Neural cell (in vitro differentiated cells): ENCODE data around the gene DEDD. TPM values are rescaled to one million over a fixed set of nuclear protein-coding genes. Genes with fewer than 3 reads are reported as not detected.

Experiments
- H2AFZ ChIP-seq: fragments of 200-600, 300-800 bp; sonication (generic), shearing (Covaris generic); 2 replicates; pipeline ENCODE4 v1.6.0; 2014; ENCODE audit warnings: low read depth, mild to moderate bottlenecking, antibody characterized with exemption, low read length, moderate library complexity
- H3F3A ChIP-seq: fragments of 200-600 bp; shearing (Covaris generic); 2 replicates; pipeline ENCODE4 v1.6.1; 2016; ENCODE audit warnings: mild to moderate bottlenecking, moderate library complexity, mixed read lengths, antibody characterized with exemption, low read length; ENCODE audit not compliant: insufficient read depth, poor library complexity, severe bottlenecking
- H3K27ac ChIP-seq: fragments of 200-600, 300-800 bp; sonication (generic), shearing (Covaris generic); 2 replicates; pipeline ENCODE4 v1.5.1; 2014; ENCODE audit warnings: mild to moderate bottlenecking, low read length, moderate library complexity
- H3K27me3 ChIP-seq: fragments of 300-800, 200-600 bp; sonication (generic), shearing (Covaris generic); 2 replicates; pipeline ENCODE4 v1.6.0; 2014; ENCODE audit warnings: mild to moderate bottlenecking, low read depth, low read length, moderate library complexity; ENCODE audit not compliant: insufficient read depth
- H3K36me3 ChIP-seq: fragments of 300-800, 200-600 bp; sonication (generic), shearing (Covaris generic); 2 replicates; pipeline ENCODE4 v1.5.1; 2014; ENCODE audit warnings: mild to moderate bottlenecking, antibody characterized with exemption, low read length, moderate library complexity; ENCODE audit not compliant: insufficient read depth
- H3K4me2 ChIP-seq: fragments of 300-800, 200-600 bp; sonication (generic), shearing (Covaris generic); 2 replicates; pipeline ENCODE4 v1.6.0; 2014; ENCODE audit warnings: mild to moderate bottlenecking, low read length
- H3K4me3 ChIP-seq: fragments of 300-800, 200-600 bp; sonication (generic), shearing (Covaris generic); 2 replicates; pipeline ENCODE4 v1.5.1; 2014; ENCODE audit warnings: mild to moderate bottlenecking, low read length, moderate library complexity
- H3K79me2 ChIP-seq: fragments of 200-600 bp; shearing (Covaris generic); replicated peaks from 2 replicates; pipeline ENCODE4 v1.6.0; 2014; ENCODE audit warnings: mild to moderate bottlenecking, low read length, moderate library complexity; ENCODE audit not compliant: insufficient read depth
- H3K9ac ChIP-seq: fragments of 300-800, 200-600 bp; sonication (generic), shearing (Covaris generic); 2 replicates; pipeline ENCODE4 v1.6.1; 2016; ENCODE audit warnings: mild to moderate bottlenecking, low read length, mixed read lengths
- H3K9me2 ChIP-seq: fragments of 200-600 bp; shearing (Covaris generic); 2 replicates; pipeline ENCODE4 v1.6.1; 2016; ENCODE audit warnings: mild to moderate bottlenecking, low read length, mixed read lengths; ENCODE audit not compliant: insufficient read depth
- H3K9me3 ChIP-seq: fragments of 200-600, 300-800 bp; sonication (generic), shearing (Covaris generic); 2 replicates; pipeline ENCODE4 v1.6.1; 2016; ENCODE audit warnings: mild to moderate bottlenecking, mixed run types, low read length, moderate library complexity, mixed read lengths
- H4K20me1 ChIP-seq: fragments of 200-600 bp; shearing (Covaris generic); 2 replicates; pipeline ENCODE4 v1.6.1; 2016; ENCODE audit warnings: mild to moderate bottlenecking, mixed run types; ENCODE audit not compliant: insufficient read depth
- CTCF ChIP-seq: fragments of 450-650 bp; IDR thresholded peaks from 2 replicates; pipeline ENCODE4 v1.5.1; 2014; ENCODE audit warnings: antibody characterized with exemption, mild to moderate bottlenecking, moderate library complexity; ENCODE audit not compliant: poor library complexity, severe bottlenecking
- EZH2 ChIP-seq: fragments of 200-600, 300-800 bp; shearing (Covaris generic), sonication (generic); IDR thresholded peaks from 2 replicates; pipeline ENCODE4 v1.6.1; 2014; ENCODE audit warnings: antibody characterized with exemption, low read length, borderline replicate concordance, mild to moderate bottlenecking; ENCODE audit not compliant: insufficient read depth, poor library complexity, severe bottlenecking
- MXI1 ChIP-seq: fragments of 450-650 bp; conservative IDR thresholded peaks from 2 replicates; pipeline ENCODE4 v1.6.1; 2014; ENCODE audit warnings: antibody characterized with exemption, mild to moderate bottlenecking; ENCODE audit not compliant: poor library complexity, severe bottlenecking
- RAD21 ChIP-seq: fragments of 450-650 bp; conservative IDR thresholded peaks from 2 replicates; pipeline ENCODE4 v1.6.1; 2014; ENCODE audit warnings: antibody characterized with exemption, mild to moderate bottlenecking, moderate library complexity
- SMC3 ChIP-seq: fragments of 450-650 bp; conservative IDR thresholded peaks from 2 replicates; pipeline ENCODE4 v1.6.1; 2014; ENCODE audit warnings: antibody characterized with exemption, mild to moderate bottlenecking, moderate library complexity; ENCODE audit not compliant: poor library complexity
- TAF1 ChIP-seq: IDR thresholded peaks from 2 replicates; pipeline ENCODE4 v1.6.1; 2012; ENCODE audit warnings: low read depth
- polyA plus RNA-seq: library from polyadenylated mRNA; depleted of rRNA; stranded (reverse); fragments of >200 nt; gene quantifications from 2 replicates; pipeline ENCODE4 v1.2.3, GENCODE V29; 2014
- TF ChIP-seq, protein P1 (sequence below): IDR thresholded peaks from 2 replicates; pipeline ENCODE4 v1.6.1; 2012; ENCODE audit warnings: borderline replicate concordance

Gene DEDD
- polyA plus RNA-seq, 1 donor from 2014 or later, result 29.6 TPM

GRCh38 chr1:161122967-161123366 is 9.5 kb downstream of the DEDD start:
- Histone ChIP-seq H3K36me3 (no peaks in the 10 kb centered on the region), H3K79me2 (peaks cover 17% of the 10 kb centered on the region), H3F3A (no peaks in the 10 kb centered on the region), H3K9ac (no peak overlapping the region), H4K20me1 (no peaks in the 10 kb centered on the region), H3K27ac (no peak overlapping the region), H3K27me3 (no peaks in the 10 kb centered on the region), H3K4me3 (no peak overlapping the region), H2AFZ (no peak overlapping the region), H3K9me3 (no peaks in the 10 kb centered on the region), H3K4me2 (no peak overlapping the region), H3K9me2 (no peaks in the 10 kb centered on the region)
- TF ChIP-seq MXI1 (no peak), SMC3 (no peak), CTCF (no peak), TAF1 (no peak), EZH2 (no peak)

GRCh38 chr1:161121834-161122233 is 10.6 kb downstream of the DEDD start:
- no peaks in the 10 kb centered on the region for H3K36me3 ChIP-seq
- no peaks in the 10 kb centered on the region for H3K27me3 ChIP-seq
- H3F3A ChIP-seq, result no peaks in the 10 kb centered on the region
- H2AFZ ChIP-seq, result no peak overlapping the region
- H3K4me3 ChIP-seq, result no peak overlapping the region
- no peak overlapping the region for H3K4me2 ChIP-seq
- no peak for TF ChIP-seq MXI1
- H3K9ac ChIP-seq, result no peak overlapping the region
- H3K9me2 ChIP-seq, result no peaks in the 10 kb centered on the region
- H3K9me3 ChIP-seq, result no peaks in the 10 kb centered on the region
- H3K27ac ChIP-seq, result no peak overlapping the region
- no peaks in the 10 kb centered on the region for H4K20me1 ChIP-seq
- H3K79me2 ChIP-seq, result peaks cover 18% of the 10 kb centered on the region

DNA sequence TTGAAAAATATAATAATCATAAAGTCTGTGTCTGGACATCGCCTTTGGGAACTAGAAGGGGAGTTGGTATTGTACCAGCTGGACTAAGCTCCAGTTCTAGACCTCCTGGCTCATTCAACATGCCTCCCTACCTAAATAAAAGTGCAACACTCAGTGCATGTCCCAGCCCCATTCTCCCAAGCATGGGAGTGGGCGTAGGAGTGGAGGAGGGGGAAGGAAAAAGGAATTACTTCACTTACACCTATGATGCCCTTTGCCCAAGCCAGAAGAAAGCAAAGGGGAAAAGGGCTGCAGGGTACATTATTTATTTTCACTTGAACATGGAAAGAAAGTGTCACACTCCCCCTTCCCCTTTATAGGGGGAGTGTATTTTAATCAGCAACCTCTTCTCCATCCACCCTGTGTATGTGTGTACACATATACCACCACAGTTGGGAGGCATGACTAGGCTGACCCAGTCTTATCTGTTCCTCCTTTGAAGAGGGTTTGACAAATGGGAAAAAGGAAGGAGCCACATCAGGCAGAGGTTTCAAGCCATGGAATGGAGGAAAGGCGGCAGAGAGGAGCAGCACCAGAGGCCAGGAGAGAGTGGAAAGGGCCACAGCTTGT is 11.3 kb downstream of the DEDD start:
- TF ChIP-seq EZH2 (no peak), TAF1 (no peak), SMC3 (no peak), RAD21 (no peak), MXI1 (no peak)
- TF ChIP-seq, protein P1, sequence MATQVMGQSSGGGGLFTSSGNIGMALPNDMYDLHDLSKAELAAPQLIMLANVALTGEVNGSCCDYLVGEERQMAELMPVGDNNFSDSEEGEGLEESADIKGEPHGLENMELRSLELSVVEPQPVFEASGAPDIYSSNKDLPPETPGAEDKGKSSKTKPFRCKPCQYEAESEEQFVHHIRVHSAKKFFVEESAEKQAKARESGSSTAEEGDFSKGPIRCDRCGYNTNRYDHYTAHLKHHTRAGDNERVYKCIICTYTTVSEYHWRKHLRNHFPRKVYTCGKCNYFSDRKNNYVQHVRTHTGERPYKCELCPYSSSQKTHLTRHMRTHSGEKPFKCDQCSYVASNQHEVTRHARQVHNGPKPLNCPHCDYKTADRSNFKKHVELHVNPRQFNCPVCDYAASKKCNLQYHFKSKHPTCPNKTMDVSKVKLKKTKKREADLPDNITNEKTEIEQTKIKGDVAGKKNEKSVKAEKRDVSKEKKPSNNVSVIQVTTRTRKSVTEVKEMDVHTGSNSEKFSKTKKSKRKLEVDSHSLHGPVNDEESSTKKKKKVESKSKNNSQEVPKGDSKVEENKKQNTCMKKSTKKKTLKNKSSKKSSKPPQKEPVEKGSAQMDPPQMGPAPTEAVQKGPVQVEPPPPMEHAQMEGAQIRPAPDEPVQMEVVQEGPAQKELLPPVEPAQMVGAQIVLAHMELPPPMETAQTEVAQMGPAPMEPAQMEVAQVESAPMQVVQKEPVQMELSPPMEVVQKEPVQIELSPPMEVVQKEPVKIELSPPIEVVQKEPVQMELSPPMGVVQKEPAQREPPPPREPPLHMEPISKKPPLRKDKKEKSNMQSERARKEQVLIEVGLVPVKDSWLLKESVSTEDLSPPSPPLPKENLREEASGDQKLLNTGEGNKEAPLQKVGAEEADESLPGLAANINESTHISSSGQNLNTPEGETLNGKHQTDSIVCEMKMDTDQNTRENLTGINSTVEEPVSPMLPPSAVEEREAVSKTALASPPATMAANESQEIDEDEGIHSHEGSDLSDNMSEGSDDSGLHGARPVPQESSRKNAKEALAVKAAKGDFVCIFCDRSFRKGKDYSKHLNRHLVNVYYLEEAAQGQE, result no peak
- Histone ChIP-seq H3K9me2 (no peaks in the 10 kb centered on the region), H2AFZ (no peak overlapping the region), H3K4me2 (no peak overlapping the region), H3K27ac (no peak overlapping the region), H4K20me1 (no peaks in the 10 kb centered on the region), H3K9me3 (no peaks in the 10 kb centered on the region), H3K79me2 (peaks cover 22% of the 10 kb centered on the region), H3K27me3 (no peaks in the 10 kb centered on the region), H3K9ac (no peak overlapping the region), H3F3A (no peaks in the 10 kb centered on the region), H3K36me3 (no peaks in the 10 kb centered on the region), H3K4me3 (no peak overlapping the region)
